Measurements from ENCODE around the gene PEX5L. TPM values are rescaled to one million over a fixed set of nuclear protein-coding genes. Genes with fewer than 3 reads are reported as not detected.
A peak's percentile ranks its signal among the peaks of the same experiment; 100 is the strongest.

PEX5L gene
- total RNA-seq, 2 experiments from 2014 or later = not detected

DNA sequence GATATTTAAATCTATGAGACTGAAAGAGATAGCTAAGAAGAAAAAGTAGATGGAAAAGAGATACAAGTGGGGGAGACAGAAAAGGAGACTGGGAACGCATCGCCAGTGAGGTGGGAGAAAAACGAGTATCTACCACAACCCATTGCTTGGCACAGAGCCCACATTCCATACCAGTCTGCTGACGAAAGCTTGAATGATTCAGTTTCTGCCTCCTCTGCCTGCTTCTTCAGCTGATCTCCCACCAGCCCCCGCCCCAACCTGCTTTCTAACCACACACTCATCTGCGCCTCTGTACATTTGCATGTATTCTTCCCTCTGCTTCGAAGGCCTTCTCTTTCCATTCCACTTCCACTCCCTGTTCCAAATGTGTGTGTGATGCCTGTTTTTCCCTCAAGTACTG lies 195.8 kb downstream of the PEX5L start:
- Mint-ChIP-seq H3K27ac (no peak overlapping the region), H3K9me3 (no peaks in the 10 kb centered on the region), H3K4me1 (ENCODE audit: low read depth) (no peaks in the 10 kb centered on the region), H3K36me3 (ENCODE audit: low read depth) (no peaks in the 10 kb centered on the region), H3K27me3 (ENCODE audit: low read depth) (peaks cover 2% of the 10 kb centered on the region), H3K4me3 (no peak overlapping the region)
- intact Hi-C loops (cut with micrococcal nuclease) = no loop called here
- CTCF ChIA-PET = no interaction called here
- no peak for DNase-seq

DNA sequence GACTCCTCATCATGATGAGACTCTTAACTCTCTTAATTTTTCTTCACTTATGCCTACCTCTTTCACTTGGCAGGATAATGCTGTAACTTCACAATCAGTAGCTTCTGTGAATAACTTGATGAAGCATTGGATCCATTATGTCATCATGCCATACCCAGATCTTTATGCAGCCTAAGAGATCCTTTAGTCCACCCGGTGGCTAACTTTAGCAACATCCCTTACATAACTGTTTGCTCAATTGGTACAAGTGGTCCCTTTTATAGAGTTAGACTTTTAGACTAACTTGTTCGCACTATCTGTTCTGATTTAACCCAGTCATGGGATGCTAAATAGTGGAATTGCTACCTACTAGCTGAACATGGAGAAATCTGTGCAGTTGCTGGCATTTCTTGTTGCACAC lies 199.4 kb downstream of the PEX5L start:
- DNase-seq = no peak
- intact Hi-C loops (cut with micrococcal nuclease) = no loop called here
- Mint-ChIP-seq H3K9me3 (no peaks in the 10 kb centered on the region), H3K27me3 (ENCODE audit: low read depth) (peaks cover 2% of the 10 kb centered on the region), H3K4me1 (ENCODE audit: low read depth) (no peaks in the 10 kb centered on the region), H3K4me3 (no peak overlapping the region), H3K36me3 (ENCODE audit: low read depth) (no peaks in the 10 kb centered on the region), H3K27ac (no peak overlapping the region)
- CTCF ChIA-PET = interaction anchor here (0.6 kb wide), 2 partner anchors 105 to 445 kb away, joined by 3 read pairs; no protein-coding TSS in a partner anchor

DNA sequence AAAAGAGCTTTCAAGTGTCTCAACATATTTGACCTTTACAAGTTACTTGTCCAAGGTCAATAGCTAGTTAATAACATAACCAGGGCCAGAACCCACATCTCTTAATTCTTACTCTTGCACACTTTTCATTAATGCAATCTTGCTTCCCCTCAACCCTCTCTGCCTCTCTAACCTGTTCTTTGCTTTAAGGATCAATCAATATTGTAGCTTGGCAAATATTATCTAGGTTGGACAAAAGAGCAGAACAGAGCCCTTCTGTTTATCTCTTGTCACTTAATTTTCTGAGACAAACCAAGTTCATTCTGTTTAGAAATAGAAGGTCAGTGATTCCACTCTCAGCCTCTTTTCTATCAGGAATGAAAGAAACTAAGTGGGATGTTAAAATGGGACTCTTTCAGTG lies 203.4 kb downstream of the PEX5L start:
- CTCF ChIA-PET = no interaction called here
- Mint-ChIP-seq H3K27me3 (ENCODE audit: low read depth) (no peaks in the 10 kb centered on the region), H3K4me1 (ENCODE audit: low read depth) (no peaks in the 10 kb centered on the region), H3K9me3 (no peaks in the 10 kb centered on the region), H3K27ac (no peak overlapping the region), H3K4me3 (no peak overlapping the region), H3K36me3 (ENCODE audit: low read depth) (no peaks in the 10 kb centered on the region)
- intact Hi-C loops (cut with micrococcal nuclease) = no loop called here
- DNase-seq = no peak

DNA sequence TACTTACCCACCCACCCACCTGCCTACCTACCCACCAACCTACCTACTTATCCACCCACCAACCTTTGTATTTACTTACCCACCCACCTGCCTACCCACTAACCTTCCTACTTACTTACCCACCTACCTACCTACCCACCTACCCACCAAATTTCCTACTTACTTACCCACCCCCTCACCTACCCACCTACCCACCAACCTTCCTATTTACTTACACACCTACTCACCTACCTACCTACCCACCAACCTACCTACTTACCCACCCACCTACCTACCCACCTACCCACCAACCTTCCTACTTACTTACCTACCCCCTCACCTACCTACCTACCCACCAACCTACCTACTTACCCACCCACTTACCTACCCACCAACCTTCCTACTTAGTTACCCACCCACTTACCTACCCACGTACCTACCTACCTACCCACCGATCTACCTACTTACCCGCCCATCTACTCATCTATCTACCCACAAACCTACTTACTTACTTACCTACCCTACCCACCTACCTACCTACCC lies 204.3 kb downstream of the PEX5L start:
- DNase-seq = no peak
- intact Hi-C loops (cut with micrococcal nuclease) = no loop called here
- no peaks in the 10 kb centered on the region for H3K4me1 Mint-ChIP-seq (ENCODE audit: low read depth)
- H3K27ac Mint-ChIP-seq = no peak overlapping the region
- CTCF ChIA-PET = no interaction called here
- no peaks in the 10 kb centered on the region for H3K36me3 Mint-ChIP-seq (ENCODE audit: low read depth)
- no peaks in the 10 kb centered on the region for H3K27me3 Mint-ChIP-seq (ENCODE audit: low read depth)
- H3K9me3 Mint-ChIP-seq = no peaks in the 10 kb centered on the region
- H3K4me3 Mint-ChIP-seq = no peak overlapping the region

DNA sequence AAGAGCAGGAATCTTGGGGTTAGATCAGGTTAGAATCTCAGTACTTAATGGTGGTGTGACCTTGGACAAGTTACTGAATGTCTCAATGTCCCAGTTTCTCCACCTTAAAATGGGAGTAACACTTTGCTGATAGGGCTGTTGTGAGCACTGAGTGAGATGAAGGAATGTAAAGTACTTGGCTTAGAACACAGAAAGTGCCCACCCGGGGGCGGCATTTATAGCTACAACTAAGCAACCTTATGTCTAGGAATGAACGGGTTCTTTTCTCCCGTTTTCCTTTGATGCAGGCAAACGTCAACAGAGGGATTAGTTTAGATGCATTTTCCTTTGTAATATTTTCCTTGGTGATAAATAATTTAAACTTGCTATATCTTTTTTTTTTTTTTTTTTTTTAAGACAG lies 207.3 kb downstream of the PEX5L start:
- CTCF ChIA-PET = no interaction called here
- Mint-ChIP-seq H3K9me3 (no peaks in the 10 kb centered on the region), H3K27ac (no peak overlapping the region), H3K36me3 (ENCODE audit: low read depth) (no peaks in the 10 kb centered on the region), H3K4me3 (no peak overlapping the region), H3K27me3 (ENCODE audit: low read depth) (no peaks in the 10 kb centered on the region), H3K4me1 (ENCODE audit: low read depth) (no peaks in the 10 kb centered on the region)
- intact Hi-C loops (cut with micrococcal nuclease) = loop anchor here (5.0 kb wide), 1 partner anchor 182 kb away; no protein-coding TSS in a partner anchor
- no peak for DNase-seq

DNA sequence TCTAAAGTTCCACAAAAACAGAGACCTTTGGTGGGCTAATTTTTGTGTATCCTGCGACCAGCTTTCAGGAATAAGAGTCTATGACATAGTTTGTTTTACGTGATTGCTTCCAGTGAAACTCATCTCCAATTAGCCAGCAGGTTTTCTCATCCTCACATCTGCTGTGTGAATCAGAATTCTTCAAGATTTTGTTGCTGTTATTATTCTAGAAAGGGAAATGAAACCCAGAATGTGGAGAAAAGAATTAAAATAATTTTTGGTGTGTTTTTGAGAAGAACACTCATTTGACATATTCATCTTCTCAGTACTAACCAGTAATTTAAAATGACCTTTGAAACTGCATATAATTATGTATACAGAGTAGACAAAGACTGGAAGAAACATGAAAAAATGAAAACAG lies 208.0 kb downstream of the PEX5L start:
- CTCF ChIA-PET = no interaction called here
- DNase-seq = no peak
- intact Hi-C loops (cut with micrococcal nuclease) = loop anchor here (5.0 kb wide), 1 partner anchor 181 kb away; no protein-coding TSS in a partner anchor
- Mint-ChIP-seq H3K36me3 (ENCODE audit: low read depth) (no peaks in the 10 kb centered on the region), H3K9me3 (no peaks in the 10 kb centered on the region), H3K4me3 (no peak overlapping the region), H3K27ac (no peak overlapping the region), H3K4me1 (ENCODE audit: low read depth) (no peaks in the 10 kb centered on the region), H3K27me3 (ENCODE audit: low read depth) (no peaks in the 10 kb centered on the region)

DNA sequence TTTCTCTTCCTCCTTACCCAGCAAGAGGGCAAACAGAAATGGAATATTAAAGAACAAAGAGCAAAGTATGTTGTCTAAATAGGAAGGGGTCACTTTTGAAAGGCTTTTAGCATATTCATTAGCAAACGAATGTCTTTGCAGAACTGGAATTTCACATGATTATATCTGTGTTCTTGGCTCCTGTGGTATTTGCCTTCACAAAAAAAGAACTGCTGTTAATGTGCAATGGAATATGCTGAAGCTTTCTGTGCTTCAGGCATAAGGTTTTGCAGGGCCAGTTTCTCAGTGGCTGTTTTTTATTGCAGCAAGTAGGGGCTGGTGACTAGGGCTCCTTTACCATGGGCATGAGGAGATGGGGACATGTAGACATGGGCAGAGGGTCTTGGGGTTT lies 210.5 kb downstream of the PEX5L start:
- H3K4me3 Mint-ChIP-seq = no peak overlapping the region
- H3K9me3 Mint-ChIP-seq = no peaks in the 10 kb centered on the region
- H3K36me3 Mint-ChIP-seq (ENCODE audit: low read depth) = no peaks in the 10 kb centered on the region
- CTCF ChIA-PET = no interaction called here
- H3K27me3 Mint-ChIP-seq (ENCODE audit: low read depth) = no peaks in the 10 kb centered on the region
- intact Hi-C loops (cut with micrococcal nuclease) = loop anchor here (5.0 kb wide), 1 partner anchor 179 kb away; no protein-coding TSS in a partner anchor
- H3K27ac Mint-ChIP-seq = no peak overlapping the region
- no peaks in the 10 kb centered on the region for H3K4me1 Mint-ChIP-seq (ENCODE audit: low read depth)
- no peak for DNase-seq

DNA sequence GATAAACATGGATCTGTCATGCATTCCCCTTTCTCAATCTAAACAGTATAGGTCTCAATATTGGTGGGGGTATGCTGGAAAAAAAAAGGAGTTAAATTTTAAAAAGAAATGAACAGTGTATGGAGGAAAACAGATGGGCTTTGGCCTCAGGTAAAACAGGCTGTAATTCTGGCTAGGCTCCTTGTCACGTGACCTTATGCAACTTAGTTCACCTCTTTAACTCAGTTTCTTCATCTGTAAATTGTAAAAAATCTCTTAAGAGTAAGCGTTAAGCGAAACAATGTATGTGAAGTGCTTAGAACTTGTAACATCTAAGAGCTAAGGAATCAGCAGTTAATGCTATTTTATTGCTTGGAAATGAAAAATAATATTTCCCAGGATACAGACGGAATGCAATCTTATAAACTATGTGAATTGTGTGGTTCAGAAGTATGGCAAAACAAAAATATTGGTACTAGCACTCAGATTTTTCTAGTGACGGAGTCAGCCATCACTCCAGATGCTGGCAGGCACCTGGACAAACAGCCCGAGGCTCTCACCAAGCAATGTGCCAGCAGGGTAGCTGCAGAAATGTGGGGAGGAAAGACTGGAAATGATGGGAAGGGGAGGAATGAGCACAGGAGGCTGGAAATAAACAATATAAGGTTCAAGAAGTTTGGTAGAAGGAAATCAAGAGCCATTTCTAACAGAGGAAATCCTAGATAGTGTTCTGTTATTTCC lies 211.1 kb downstream of the PEX5L start:
- intact Hi-C loops (cut with micrococcal nuclease) = loop anchor here (5.0 kb wide), 1 partner anchor 178 kb away; no protein-coding TSS in a partner anchor
- Mint-ChIP-seq H3K27ac (no peak overlapping the region), H3K4me3 (no peak overlapping the region), H3K27me3 (ENCODE audit: low read depth) (peaks cover under 1% of the 10 kb centered on the region), H3K9me3 (no peaks in the 10 kb centered on the region), H3K4me1 (ENCODE audit: low read depth) (no peaks in the 10 kb centered on the region), H3K36me3 (ENCODE audit: low read depth) (no peaks in the 10 kb centered on the region)
- DNase-seq = no peak
- CTCF ChIA-PET = interaction anchor here (0.7 kb wide), 1 partner anchor 158 kb away, joined by 4 read pairs; no protein-coding TSS in a partner anchor

DNA sequence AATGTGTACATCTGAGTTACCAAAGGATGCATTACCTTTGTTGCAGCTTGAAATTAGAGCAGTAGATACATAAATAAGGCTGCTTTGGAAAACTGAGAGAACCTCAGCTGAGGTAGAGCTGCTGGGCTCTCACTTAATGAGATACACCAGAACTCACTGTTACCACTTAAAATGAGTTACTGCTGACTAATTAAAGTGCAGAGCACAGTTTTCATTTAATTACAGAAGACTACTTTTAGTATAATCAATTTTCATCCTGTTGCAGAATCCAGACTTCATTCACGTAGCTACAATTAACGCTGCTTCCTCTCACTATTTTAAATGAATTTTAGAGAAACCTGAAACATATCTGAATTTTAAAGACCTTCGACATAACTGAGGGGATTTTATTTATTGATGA lies 214.4 kb downstream of the PEX5L start:
- CTCF ChIA-PET = interaction anchor here (1.5 kb wide), 1 partner anchor 10 kb away, joined by 3 read pairs; no protein-coding TSS in a partner anchor
- intact Hi-C loops (cut with micrococcal nuclease) = no loop called here
- Mint-ChIP-seq H3K4me3 (no peak overlapping the region), H3K27me3 (ENCODE audit: low read depth) (peaks cover 4% of the 10 kb centered on the region), H3K4me1 (ENCODE audit: low read depth) (no peaks in the 10 kb centered on the region), H3K27ac (no peak overlapping the region), H3K9me3 (no peaks in the 10 kb centered on the region), H3K36me3 (ENCODE audit: low read depth) (no peaks in the 10 kb centered on the region)
- DNase-seq = no peak

DNA sequence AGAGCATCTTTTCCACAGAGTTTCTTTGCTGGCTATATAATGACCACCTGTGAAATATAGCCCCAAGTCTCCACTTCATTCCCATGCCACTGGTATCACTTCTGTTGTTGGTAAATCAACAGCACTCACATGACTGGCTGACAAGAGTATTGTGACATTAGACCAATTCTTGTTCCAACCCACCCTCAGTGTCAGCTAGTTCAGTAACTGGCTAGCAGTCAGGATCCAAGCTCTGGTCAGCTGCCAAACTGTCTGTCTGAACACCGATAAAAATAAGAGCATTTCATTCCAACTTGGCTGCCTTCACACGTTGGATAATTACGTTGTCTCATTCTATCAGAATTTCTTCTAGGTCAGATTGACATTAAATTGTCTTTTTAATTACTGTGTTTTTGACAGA lies 217.4 kb downstream of the PEX5L start:
- H3K9me3 Mint-ChIP-seq = no peaks in the 10 kb centered on the region
- H3K4me3 Mint-ChIP-seq = no peak overlapping the region
- intact Hi-C loops (cut with micrococcal nuclease) = loop anchor here (10.0 kb wide), 1 partner anchor 785 kb away; the partner anchor contains the start of gene TTC14
- no peak for DNase-seq
- no peaks in the 10 kb centered on the region for H3K36me3 Mint-ChIP-seq (ENCODE audit: low read depth)
- no peaks in the 10 kb centered on the region for H3K4me1 Mint-ChIP-seq (ENCODE audit: low read depth)
- H3K27ac Mint-ChIP-seq = no peak overlapping the region
- CTCF ChIA-PET = no interaction called here
- peaks cover 4% of the 10 kb centered on the region for H3K27me3 Mint-ChIP-seq (ENCODE audit: low read depth)

DNA sequence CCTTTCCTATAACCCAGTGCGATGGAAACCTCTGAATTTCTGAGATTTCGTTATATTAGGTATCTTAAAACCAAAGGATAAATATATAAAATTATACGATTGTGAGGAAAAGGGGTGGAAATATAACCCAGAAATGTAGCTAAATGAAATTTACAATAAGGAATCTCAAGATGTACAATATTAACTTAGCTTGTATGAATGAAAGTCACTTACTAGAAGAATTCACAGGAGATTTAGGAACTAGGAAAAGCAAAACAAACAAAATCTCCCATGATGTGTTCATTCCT lies 224.7 kb downstream of the PEX5L start:
- CTCF ChIA-PET = interaction anchor here (0.6 to 1.7 kb wide), 5 partner anchors 9 to 452 kb away, joined by 3 to 5 read pairs (median 3); no protein-coding TSS in a partner anchor
- Mint-ChIP-seq H3K9me3 (no peaks in the 10 kb centered on the region), H3K27me3 (ENCODE audit: low read depth) (no peaks in the 10 kb centered on the region), H3K4me1 (ENCODE audit: low read depth) (no peaks in the 10 kb centered on the region), H3K27ac (no peak overlapping the region), H3K4me3 (no peak overlapping the region), H3K36me3 (ENCODE audit: low read depth) (no peaks in the 10 kb centered on the region)
- intact Hi-C loops (cut with micrococcal nuclease) = loop anchor here (10.0 kb wide), 1 partner anchor 793 kb away; the partner anchor contains the start of gene TTC14
- no peak for DNase-seq

DNA sequence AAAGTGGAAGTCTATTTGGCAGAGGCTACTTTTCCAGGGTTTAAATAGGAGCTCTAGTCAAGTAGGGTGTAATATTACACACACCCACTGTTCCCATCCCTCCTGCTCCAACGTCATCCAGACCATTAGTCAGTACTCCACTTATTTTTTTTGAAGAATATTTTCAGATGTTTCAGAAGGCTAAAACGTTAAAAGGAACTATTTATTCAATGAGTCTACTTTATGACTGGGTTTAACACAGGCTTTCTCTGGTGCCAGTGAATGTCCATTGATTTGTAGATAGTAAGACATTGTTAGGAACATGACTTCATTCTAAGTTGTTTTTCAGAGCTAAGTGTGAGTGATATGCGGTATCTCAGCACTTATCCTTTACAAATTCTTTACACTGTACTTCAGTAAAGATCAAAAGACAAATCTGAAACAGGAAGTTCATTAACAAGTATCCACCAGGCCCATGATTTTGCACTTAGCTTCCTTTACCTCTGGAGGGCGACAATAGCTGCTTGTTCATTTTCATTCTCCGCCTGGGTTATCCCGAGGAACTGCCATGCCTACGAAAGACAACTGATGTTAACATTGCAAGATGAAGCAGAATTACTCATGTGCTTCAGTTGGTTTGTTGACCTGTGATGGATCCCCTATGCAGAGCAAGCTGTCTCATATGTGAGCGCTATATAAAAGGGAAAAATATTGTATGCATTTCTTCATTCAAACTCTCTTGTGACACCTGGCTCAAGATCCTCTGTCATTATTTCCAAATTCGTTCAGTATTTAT lies 225.2 kb downstream of the PEX5L start:
- no peak overlapping the region for H3K27ac Mint-ChIP-seq
- H3K9me3 Mint-ChIP-seq = no peaks in the 10 kb centered on the region
- peak; percentile 34 for DNase-seq
- CTCF ChIA-PET = interaction anchor here (0.6 to 1.7 kb wide), 5 partner anchors 9 to 117 kb away, joined by 3 to 5 read pairs (median 3); no protein-coding TSS in a partner anchor
- no peaks in the 10 kb centered on the region for H3K27me3 Mint-ChIP-seq (ENCODE audit: low read depth)
- intact Hi-C loops (cut with micrococcal nuclease) = loop anchor here (10.0 kb wide), 1 partner anchor 793 kb away; the partner anchor contains the start of gene TTC14
- no peaks in the 10 kb centered on the region for H3K4me1 Mint-ChIP-seq (ENCODE audit: low read depth)
- no peaks in the 10 kb centered on the region for H3K36me3 Mint-ChIP-seq (ENCODE audit: low read depth)
- H3K4me3 Mint-ChIP-seq = no peak overlapping the region

Measured in activated naive CD4-positive, alpha-beta T cell treated with anti-CD3 and anti-CD28 coated beads for 36 hours (primary cell).